DND-41 (cell line): ENCODE measurements around the gene FOXO6.

Experiments
- ATAC-seq: fragments of 200-7000 bp; cut with Tn5 transposase; 3 replicates; pipeline ENCODE4 v1.9.1; 2021; ENCODE audit warnings: low read depth; ENCODE audit not compliant: insufficient read depth
- DNase-seq: peaks from one replicate; pipeline ENCODE4 v3.0.0-alpha.2; 2020
- H2AFZ ChIP-seq: 2 replicates; pipeline ENCODE4 v1.6.0; 2012; ENCODE audit warnings: low read depth, low read length
- H3K27ac ChIP-seq: 2 replicates; pipeline ENCODE4 v1.5.1; 2012; ENCODE audit warnings: low read length, inconsistent platforms
- H3K27me3 ChIP-seq: fragments of 200-600 bp; sonication (generic); 2 replicates; pipeline ENCODE4 v1.6.0; 2012; ENCODE audit warnings: low read length, mild to moderate bottlenecking, inconsistent platforms; ENCODE audit not compliant: insufficient read depth, poor library complexity
- H3K36me3 ChIP-seq: 2 replicates; pipeline ENCODE4 v1.5.1; 2012; ENCODE audit warnings: low read length, inconsistent platforms; ENCODE audit not compliant: insufficient read depth
- H3K4me1 ChIP-seq: 2 replicates; pipeline ENCODE4 v1.5.1; 2012; ENCODE audit warnings: mild to moderate bottlenecking, low read length; ENCODE audit not compliant: insufficient read depth
- H3K4me2 ChIP-seq: 2 replicates; pipeline ENCODE4 v1.6.0; 2012; ENCODE audit warnings: mild to moderate bottlenecking, moderate library complexity, low read length, inconsistent platforms; ENCODE audit not compliant: insufficient read depth
- H3K4me3 ChIP-seq, 2 experiments: fragments of 200-600 bp in 1 of 2; shearing (Covaris generic) in 1 of 2; 2 replicates each; pipeline ENCODE4 v1.5.1; 2012 to 2016; ENCODE audit warnings: inconsistent platforms in 2 of 2, low read length in 2 of 2, mild to moderate bottlenecking in 2 of 2, low read depth in 1 of 2, moderate library complexity in 1 of 2
- H3K79me2 ChIP-seq: 2 replicates; pipeline ENCODE4 v1.6.0; 2012; ENCODE audit warnings: low read length, inconsistent platforms; ENCODE audit not compliant: insufficient read depth
- H3K9ac ChIP-seq: 2 replicates; pipeline ENCODE4 v1.6.0; 2012; ENCODE audit warnings: low read depth, mild to moderate bottlenecking, inconsistent platforms, low read length, moderate library complexity
- H3K9me3 ChIP-seq: 2 replicates; pipeline ENCODE4 v1.5.1; 2012; ENCODE audit warnings: low read length, moderate library complexity, mild to moderate bottlenecking, inconsistent platforms; ENCODE audit not compliant: insufficient read depth, severe bottlenecking
- H4K20me1 ChIP-seq: 2 replicates; pipeline ENCODE4 v1.6.0; 2012; ENCODE audit warnings: low read length; ENCODE audit not compliant: insufficient read depth
- EZH2 ChIP-seq: IDR thresholded peaks from 3 replicates; pipeline ENCODE4 v1.6.1; 2012; ENCODE audit warnings: borderline replicate concordance, low read depth, mild to moderate bottlenecking, moderate library complexity, low read length, inconsistent platforms; ENCODE audit not compliant: severe bottlenecking
- TF ChIP-seq, protein P1 (sequence below): IDR thresholded peaks from 2 replicates; pipeline ENCODE4 v1.5.1; 2012; ENCODE audit warnings: borderline replicate concordance, low read length, moderate library complexity, mild to moderate bottlenecking; ENCODE audit not compliant: poor library complexity, severe bottlenecking; ENCODE audit errors: extremely low read depth

Gene FOXO6

DNA sequence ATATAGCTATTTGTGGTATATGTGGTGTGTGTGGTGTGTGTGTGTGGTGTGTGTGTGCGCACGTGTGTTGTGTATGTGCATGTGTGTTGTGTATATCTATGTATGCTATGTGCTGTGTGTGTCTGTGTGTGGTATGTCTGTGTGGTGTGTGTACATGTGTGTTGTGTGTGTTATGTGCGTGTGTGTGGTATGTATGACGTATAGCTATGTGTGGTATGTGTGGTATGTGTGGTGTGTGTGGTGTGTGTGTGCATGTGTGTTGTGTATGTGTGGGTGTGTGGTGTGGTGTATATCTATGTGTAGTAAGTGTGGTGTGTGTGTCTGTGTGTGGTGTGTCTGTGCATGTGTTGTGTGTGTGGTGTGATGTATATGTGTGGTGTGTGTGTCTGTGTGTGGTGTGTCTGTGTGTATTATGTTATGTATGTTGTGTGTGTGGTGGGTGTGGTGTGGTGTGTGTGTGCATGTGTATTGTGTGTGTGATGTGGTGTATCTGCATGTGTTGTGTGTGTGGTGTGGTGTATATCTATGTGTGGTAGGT, 63.4 kb downstream of the FOXO6 start:
- Histone ChIP-seq H4K20me1 (peaks cover 3% of the 10 kb centered on the region), H3K27me3 (no peaks in the 10 kb centered on the region)
- TF ChIP-seq, protein P1, sequence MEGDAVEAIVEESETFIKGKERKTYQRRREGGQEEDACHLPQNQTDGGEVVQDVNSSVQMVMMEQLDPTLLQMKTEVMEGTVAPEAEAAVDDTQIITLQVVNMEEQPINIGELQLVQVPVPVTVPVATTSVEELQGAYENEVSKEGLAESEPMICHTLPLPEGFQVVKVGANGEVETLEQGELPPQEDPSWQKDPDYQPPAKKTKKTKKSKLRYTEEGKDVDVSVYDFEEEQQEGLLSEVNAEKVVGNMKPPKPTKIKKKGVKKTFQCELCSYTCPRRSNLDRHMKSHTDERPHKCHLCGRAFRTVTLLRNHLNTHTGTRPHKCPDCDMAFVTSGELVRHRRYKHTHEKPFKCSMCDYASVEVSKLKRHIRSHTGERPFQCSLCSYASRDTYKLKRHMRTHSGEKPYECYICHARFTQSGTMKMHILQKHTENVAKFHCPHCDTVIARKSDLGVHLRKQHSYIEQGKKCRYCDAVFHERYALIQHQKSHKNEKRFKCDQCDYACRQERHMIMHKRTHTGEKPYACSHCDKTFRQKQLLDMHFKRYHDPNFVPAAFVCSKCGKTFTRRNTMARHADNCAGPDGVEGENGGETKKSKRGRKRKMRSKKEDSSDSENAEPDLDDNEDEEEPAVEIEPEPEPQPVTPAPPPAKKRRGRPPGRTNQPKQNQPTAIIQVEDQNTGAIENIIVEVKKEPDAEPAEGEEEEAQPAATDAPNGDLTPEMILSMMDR: no peak
- TF ChIP-seq EZH2: no peak

DNA sequence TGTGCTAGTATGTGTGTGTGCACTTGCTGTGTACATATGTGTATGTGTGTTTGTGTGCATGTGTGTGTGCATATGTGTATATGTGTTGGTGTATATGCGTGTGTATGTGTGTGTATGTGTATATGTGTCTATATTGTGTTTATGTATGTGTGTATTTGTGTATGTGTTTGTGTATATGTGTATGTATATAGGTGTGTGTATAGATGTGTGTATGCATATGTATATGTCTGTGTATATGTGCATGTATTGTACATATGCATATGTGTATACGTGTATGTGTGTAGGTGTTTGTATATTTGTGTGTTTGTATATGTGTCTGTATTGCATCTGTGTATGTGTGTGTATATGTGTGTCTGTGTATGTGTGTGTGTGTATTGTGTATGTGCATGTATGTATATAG, 64.1 kb downstream of the FOXO6 start:
- H3K27ac ChIP-seq: no peak overlapping the region
- H3K27me3 ChIP-seq: no peaks in the 10 kb centered on the region
- TF ChIP-seq EZH2: no peak
- TF ChIP-seq, protein P1: no peak
- no peak overlapping the region for H3K4me3 ChIP-seq
- no peaks in the 10 kb centered on the region for H3K4me1 ChIP-seq
- H4K20me1 ChIP-seq: no peaks in the 10 kb centered on the region; the same call in none of the 2 replicates
- H3K9ac ChIP-seq: no peak overlapping the region
- DNase-seq (no peak), ATAC-seq (no peak)
- no peaks in the 10 kb centered on the region for H3K79me2 ChIP-seq
- H3K36me3 ChIP-seq: no peaks in the 10 kb centered on the region
- no peak overlapping the region for H2AFZ ChIP-seq
- no peak overlapping the region for H3K4me2 ChIP-seq
- H3K9me3 ChIP-seq: no peaks in the 10 kb centered on the region

More for the DNA sequence above, 63.4 kb downstream of the FOXO6 start:
- no peaks in the 10 kb centered on the region for H3K79me2 ChIP-seq
- no peaks in the 10 kb centered on the region for H3K9me3 ChIP-seq
- no peak overlapping the region for H3K27ac ChIP-seq
- no peak for DNase-seq
- no peaks in the 10 kb centered on the region for H3K4me1 ChIP-seq
- H3K4me3 ChIP-seq: no peak overlapping the region
- H3K9ac ChIP-seq: no peak overlapping the region
- no peak overlapping the region for H3K4me2 ChIP-seq
- H2AFZ ChIP-seq: no peak overlapping the region
- no peak for ATAC-seq
- H3K36me3 ChIP-seq: no peaks in the 10 kb centered on the region

DNA sequence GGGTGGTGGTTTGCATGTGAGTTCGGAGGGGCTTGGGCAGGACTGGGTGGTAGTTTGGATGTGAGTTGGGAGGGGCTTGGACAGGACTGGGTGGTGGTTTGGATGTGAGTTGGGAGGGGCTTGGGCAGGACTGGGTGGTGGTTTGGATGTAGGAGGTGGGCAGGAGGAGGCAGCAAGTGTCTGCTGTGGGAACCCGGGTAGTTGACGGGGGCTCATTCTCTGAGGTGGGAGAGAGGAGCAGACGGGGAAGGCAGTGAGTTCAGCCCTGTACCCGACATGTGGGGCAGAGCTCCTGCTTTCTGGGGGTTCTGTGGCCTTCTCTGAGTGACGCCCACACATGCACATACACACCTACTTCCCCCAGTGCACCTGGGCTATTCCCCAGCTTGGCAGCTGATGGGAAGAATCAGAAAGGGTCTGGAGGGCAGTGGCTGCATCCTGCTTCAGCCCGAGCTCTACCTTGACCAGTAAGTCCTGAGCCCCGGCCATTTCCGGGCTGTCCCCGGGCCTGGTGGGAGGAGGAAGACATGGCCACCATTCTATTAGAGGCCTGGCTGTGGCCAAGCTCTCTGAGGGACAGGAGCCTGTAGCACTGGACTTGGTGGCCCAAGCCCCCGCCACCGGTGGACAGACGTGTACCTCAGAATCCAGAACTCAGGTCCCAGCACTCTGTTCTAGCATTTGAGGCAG, 65.1 kb downstream of the FOXO6 start:
- Histone ChIP-seq H3K4me1 (no peaks in the 10 kb centered on the region), H3K79me2 (no peaks in the 10 kb centered on the region), H2AFZ (no peak overlapping the region), H3K36me3 (no peaks in the 10 kb centered on the region), H3K27me3 (no peaks in the 10 kb centered on the region), H3K4me2 (no peak overlapping the region), H3K9me3 (no peaks in the 10 kb centered on the region), H3K4me3 (no peak overlapping the region), H3K9ac (no peak overlapping the region), H3K27ac (no peak overlapping the region), H4K20me1 (no peaks in the 10 kb centered on the region; the same call in none of the 2 replicates)
- TF ChIP-seq, protein P1: no peak
- TF ChIP-seq EZH2: no peak
- ATAC-seq: no peak
- no peak for DNase-seq
